A549 treated with CORT108297 at 1 μM for 4 hours (cell line): ENCODE results near the gene SLC12A7. TPM values are rescaled to one million over a fixed set of nuclear protein-coding genes. Genes with fewer than 3 reads are reported as not detected.

Experiments used
- total RNA-seq: library from RNA; stranded (reverse); fragments of 200-300 nt; extraction: Qiagen RNA extraction; gene quantifications from 5 replicates; pipeline ENCODE4 v1.2.3, GENCODE V29; 2022

SLC12A7 gene
- total RNA-seq: 21.8 to 33.9 TPM (median 29.1 TPM) in 5 replicates

GRCh38 chr5:1111727-1112289 lies at the start of gene SLC12A7:
Gene SLC12A7, minus strand, starts transcription at chr5:1112063. Its CDS starts 72 bp downstream, at chr5:1111991.

DNA sequence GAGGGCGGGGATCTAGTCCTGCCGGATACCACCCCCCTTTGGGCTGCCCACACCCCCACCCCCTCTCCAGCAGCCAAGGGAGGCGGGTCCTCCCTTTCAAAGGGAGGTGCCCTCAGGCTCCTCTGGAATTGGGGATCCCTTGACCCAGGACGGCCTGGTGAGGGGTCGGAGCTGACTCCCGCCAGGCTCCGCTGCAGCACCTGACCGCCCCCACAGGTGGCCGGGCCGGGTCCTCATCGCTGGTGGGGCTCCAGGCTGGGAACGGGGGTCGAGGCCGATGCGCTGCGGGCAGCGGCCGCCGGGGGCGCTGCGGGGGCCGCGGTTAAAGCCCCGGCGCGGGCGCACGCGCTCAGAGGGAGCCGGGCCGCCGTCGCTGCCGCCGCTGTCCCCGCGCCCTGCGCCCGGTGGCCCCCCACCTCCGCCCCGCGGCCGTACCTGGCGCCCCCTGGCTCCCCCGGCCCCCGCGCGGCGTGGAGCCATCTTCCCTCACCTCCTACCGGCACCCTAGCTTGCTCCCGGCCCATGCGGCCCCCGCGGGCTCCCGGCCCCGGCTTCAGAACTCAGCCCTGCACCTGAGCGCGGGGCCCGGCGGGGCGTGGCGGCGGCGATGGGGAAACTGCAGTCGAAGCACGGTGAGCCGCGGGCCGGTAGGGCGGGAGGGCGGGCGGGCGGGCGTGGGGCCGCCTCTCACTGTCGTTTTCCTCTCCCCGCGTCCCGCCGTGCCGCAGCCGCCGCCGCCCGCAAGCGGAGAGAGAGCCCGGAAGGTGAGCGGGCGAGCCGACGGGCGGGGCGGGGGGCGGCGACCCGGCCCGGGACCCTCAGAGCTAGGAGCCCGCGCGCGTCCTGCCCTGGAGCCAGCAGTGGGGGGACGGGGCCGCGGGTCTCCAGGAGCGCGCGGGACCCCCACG lies 103.2 kb downstream of the SLC12A7 start, which contains the start of gene NKD2:
Gene NKD2, plus strand, starts transcription at position 352 of the 908 bp plus-strand sequence. Its CDS starts 256 bp downstream, at position 608.

Other genes starting within 250 kb of the SLC12A7 start
- gene BRD9, start 219.3 kb downstream of the SLC12A7 start, total RNA-seq: 35.2 to 41.9 TPM (median 41.3 TPM) in 5 replicates
- gene TRIP13, start 219.2 kb downstream of the SLC12A7 start, total RNA-seq: 65.1 to 72.8 TPM (median 70.4 TPM) in 5 replicates
- 13.7 to 19.1 TPM (median 18.3 TPM) in 5 replicates for gene NKD2, start 103.3 kb downstream of the SLC12A7 start, total RNA-seq
- 0.01 to 0.03 TPM (median 0.01 TPM) in 3 of 5 replicates, not detected in the others for gene SLC6A19, start 89.5 kb upstream of the SLC12A7 start, total RNA-seq
- not detected in 5 replicates for gene SLC6A18, start 113.3 kb upstream of the SLC12A7 start, total RNA-seq
- 1.3 to 3.6 TPM (median 2.7 TPM) in 5 replicates for gene TERT, start 183.0 kb upstream of the SLC12A7 start, total RNA-seq
- gene CLPTM1L, start 233.0 kb upstream of the SLC12A7 start, total RNA-seq: 157 to 177 TPM (median 160 TPM) in 5 replicates